ENCODE measurements around the gene CASP8AP2.

GRCh38 chr6:89853068-89853467 lies 23.4 kb downstream of the CASP8AP2 start:
- no peak for TF ChIP-seq CTCF (optimal IDR thresholded peaks at IDR 0.05 in 1 of 3, IDR thresholded peaks at IDR 0.05 in 1 of 3, conservative IDR thresholded peaks at IDR 0.05 in 1 of 3; ENCODE audit: extremely low read depth in 1 of 3, insufficient read depth in 2 of 3, low read length in 3 of 3)
- TF ChIP-seq EZH2 (IDR thresholded peaks at IDR 0.05; ENCODE audit: low read length), result no peak
